GM21526 (cell line): ENCODE data around the gene GSE1.

Source experiments
- ATAC-seq: cut with Tn5 transposase; IDR thresholded peaks from one replicate; pipeline ENCODE4 v1.9.1; 2021; ENCODE audit warnings: moderate library complexity; ENCODE audit not compliant: unreplicated experiment, low FRiP score

GSE1 gene

DNA sequence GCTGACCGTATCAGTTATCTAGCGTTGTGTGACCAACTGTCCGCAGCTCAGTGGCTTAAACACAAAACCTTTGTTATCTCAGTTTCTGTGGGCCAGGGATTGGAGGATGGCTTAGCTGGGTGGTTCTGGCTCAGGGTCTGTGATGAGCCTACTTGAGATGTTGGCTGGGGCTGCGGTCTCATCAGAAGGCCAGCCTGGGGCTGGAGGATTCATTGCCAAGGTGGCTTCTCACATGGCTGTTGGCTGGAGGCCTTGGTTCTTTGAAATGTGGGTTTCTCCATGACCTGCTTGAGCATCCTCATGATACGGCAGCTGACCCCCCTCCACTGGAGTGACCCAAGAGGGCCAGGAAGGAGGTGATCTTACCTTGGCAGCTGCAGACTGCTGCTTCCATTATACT, 16.7 kb downstream of the GSE1 start:
- ATAC-seq: no peak

DNA sequence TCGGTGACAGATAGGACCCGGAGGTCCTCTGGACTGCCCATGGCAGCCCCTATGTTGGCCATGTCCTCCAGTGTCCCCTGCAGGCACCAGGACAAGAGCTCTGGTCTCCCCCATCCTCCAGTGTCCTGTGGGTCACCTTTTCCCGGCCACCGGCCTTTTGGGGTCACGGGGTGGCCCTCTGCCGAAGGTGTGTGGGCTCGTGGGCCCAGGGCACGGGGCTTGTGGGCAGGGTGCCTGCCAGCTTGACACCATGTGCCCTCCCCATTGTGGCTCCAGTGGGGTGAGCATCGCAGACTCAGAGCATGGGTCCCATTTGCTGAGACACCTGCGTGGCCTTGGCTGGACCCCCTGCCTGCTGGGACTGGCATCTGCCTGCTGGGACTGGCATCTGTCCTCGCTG, 18.1 kb downstream of the GSE1 start:
- no peak for ATAC-seq

DNA sequence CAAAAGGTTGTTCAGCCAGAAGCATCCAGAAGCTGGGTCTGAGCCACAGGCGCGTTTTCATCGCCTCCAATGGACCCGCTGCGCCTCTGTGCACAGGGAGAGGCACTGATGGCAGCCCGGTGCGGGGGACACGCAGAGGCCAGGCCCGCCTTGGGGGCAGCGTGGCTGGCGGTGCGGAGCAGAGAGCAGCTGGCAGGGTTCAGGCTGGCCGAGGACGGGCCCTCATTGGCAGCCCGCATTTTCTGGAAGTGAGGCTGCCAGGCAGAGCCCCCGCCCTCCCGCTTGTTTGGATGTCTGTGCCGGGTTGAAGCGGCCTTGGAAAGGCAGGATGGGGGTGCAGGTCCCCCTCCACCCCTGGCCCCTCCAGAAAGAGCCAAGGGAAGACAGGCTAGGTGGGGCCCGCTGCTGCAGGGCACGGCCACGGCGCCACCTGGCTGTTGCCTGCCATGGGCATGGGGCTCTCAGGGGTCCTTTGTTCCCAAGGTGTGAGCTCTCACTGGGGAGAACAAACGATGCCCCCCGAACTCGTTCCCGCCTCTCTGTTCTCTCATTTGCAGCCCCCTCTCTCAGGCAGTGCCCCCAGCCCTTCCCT, 18.8 kb downstream of the GSE1 start:
- ATAC-seq: no peak

DNA sequence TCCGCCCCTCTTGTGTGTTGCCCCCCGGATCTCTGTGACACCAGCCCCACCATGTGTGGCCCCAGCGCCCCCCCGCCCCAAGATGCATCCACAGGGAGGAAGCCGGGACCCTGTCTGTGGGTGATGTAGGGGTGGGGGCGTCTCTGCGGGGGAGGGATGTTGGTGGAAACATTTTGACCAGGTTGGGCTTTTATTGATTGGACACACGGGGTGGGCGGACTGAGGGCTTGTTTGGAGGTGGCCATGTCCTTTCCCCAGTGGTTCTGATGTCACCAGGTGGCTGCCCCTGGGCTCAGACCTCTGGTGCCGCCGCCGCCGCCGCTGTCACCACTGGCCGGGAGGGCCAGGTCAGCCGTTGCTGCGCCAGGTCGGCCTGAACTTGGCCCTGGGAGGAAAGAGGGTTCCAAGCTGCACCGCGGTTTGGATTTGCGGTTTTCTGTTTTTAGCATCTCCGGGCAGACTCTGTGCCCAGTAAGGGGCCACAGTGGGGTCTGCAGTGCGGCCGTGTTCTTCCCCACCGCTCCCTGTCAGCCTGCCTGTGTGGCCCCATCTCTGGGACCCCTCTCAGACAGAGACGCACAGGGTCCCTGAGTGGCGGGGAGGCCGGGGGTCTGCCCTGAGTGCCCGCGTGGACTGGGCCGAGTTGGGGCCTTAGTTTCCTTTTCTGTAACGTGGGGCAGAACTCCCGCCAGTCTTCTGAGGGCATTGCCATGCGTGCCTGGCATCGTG, 19.8 kb downstream of the GSE1 start:
- ATAC-seq: no peak

DNA sequence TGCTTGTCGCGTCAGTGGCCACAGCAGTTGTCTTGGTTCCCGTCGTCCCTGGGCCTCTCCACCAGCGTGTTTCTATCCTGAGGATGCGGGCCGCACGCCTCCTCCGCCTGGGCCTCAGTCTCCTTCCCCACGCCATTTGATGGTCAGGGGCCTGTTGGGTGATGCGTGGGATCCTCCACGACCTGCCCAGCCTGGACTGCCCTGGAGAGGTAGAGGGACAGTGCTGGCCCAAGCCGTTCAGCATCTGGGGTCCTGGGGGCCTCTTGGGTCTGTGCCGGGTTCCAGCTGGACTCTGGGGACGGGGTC, 20.3 kb downstream of the GSE1 start:
- ATAC-seq: no peak

DNA sequence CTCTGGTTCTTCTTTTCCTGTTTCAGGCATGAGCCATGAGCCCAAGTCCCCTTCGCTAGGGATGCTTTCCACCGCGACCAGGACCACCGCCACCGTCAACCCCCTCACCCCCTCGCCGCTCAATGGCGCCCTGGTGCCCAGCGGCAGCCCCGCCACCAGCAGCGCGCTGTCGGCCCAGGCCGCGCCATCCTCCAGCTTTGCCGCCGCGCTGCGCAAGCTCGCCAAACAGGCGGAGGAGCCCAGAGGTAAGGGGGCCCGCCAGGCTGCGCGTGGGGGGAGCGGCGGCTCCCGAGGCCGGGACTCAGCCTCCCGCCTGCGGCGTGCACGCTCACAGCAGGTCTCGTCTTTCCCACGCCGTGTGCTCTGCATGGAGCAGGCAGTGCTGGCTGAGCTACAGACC, 20.8 kb downstream of the GSE1 start:
- no peak for ATAC-seq

DNA sequence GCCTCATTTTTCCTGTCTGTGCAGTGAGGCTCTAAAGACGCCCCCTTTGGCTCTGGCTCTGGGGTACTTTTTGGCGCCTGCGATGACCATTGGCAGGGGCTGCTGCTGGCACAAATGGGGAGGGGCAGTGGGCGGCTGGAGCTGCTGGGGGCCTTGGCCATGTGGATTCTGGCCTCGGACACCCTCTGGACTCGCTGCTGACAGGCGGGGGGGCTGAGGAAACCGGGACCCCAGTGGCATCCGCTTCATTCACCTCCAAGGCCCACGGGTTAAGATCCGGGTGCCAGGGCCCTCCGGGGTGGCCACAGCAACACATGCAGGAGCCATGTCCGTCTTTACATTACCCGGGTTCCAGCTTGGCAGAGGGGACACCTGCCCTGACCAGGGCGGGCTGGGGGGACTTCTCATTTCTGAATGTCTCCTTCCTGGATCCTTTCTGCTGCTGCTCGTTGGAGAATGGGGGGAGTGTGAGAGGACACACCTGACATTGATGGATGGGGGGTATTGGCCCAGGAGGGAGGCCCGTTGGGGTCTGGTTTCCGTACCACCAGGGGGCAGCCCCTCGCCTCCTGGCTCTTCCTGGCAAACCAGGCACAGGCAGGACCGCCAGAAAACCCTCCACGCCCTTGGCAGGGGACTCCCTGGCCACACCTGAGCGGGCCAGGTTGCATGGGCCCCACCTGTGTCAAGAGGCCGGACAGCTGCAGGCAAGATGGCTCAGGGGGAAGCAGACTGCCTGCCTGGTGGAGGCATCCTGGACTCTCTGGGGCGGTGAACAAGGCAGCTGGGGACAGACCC, 21.8 kb downstream of the GSE1 start:
- ATAC-seq: no peak

DNA sequence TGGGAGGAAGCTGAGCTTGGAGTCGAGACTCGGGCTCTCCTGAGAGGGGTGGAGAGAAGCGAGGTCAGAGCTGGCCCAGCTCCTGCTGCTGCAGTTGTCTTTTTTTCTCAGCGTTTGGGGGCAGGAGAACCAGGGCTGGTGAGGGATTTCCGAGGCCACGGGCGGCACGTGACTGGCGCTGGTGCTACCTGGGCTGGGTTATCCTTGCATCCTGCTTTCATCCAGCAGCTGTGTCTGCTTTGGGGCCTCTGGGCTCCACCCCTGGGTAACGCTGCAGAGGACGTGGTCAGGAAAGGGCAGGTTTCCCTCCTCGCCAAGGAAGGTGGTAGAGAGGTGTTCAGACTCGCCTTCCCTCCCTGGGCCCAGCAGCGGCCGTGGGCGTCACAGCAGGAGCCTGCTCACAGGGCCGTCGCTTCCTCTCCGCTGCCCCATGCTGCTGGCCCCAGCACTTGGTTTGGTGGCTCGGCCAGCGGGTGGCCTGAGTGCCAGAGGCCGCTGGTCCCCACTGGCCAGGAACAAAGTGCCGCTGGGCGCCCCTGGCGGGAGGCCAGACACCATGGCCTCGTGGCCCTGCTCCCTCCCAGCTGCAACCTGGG, 22.5 kb downstream of the GSE1 start:
- no peak for ATAC-seq

DNA sequence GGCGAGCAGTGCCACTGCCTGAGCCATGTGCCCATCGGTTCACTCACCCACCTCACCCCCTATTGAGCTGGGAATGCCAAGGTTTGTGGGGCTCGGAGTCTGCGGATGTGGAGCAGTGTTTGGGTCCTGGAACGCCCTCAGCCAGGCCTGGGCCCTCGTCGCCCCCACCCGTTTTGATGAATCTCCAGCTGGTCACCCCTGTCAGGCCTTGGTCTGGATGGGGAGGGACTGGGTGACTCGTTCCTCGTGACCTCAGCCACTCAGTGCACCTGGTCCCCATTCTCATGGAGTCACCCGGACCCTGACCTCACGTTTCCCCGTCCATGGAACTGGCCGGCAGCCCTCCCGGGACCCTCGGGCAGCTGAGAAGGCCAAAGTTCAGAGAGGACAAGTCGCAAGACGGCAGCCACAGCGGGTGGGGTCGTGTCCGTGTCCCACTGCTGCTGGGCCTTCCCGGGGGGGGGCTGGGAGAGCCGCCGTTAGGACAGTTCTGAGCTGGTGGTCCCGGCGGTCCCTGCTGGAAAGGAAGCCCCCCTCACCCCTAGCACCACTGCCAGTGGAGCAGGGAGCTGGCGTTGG, 23.2 kb downstream of the GSE1 start:
- no peak for ATAC-seq

DNA sequence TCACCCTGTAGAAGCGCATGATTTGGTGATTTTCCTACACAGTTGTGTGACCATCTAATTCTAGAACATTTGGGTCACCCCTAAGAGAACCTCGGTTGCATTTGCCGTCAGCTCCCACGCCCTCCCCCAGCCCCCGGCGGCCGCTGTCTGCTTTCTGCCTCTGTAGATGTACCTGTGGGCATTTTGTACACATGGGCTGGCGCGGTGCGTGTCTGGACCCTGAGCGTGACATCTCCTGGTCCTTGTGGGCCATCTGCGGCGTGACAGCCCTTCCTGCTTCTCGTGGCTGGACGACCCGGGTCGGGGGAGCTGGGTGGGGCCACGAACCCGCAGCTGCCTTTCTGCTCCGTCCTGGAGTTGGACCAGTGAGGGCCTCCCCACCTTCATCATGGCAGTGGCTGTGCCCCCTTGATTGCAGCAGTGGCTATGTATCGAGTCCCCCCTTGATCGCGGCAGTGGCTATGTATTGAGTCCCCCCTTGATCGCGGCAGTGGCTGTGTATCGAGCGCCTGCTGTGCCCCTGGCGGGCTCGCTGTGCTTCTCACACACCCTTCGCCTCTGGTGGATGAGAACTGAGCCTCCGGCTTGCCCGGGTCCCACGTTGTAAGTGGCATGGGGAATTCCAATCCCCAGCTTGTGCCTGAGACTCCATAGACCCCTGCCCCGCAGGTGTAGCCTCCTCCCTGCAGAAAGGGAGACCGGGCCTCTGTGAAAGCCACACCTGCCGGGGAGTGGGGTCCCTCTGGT, 24.1 kb downstream of the GSE1 start:
- no peak for ATAC-seq

DNA sequence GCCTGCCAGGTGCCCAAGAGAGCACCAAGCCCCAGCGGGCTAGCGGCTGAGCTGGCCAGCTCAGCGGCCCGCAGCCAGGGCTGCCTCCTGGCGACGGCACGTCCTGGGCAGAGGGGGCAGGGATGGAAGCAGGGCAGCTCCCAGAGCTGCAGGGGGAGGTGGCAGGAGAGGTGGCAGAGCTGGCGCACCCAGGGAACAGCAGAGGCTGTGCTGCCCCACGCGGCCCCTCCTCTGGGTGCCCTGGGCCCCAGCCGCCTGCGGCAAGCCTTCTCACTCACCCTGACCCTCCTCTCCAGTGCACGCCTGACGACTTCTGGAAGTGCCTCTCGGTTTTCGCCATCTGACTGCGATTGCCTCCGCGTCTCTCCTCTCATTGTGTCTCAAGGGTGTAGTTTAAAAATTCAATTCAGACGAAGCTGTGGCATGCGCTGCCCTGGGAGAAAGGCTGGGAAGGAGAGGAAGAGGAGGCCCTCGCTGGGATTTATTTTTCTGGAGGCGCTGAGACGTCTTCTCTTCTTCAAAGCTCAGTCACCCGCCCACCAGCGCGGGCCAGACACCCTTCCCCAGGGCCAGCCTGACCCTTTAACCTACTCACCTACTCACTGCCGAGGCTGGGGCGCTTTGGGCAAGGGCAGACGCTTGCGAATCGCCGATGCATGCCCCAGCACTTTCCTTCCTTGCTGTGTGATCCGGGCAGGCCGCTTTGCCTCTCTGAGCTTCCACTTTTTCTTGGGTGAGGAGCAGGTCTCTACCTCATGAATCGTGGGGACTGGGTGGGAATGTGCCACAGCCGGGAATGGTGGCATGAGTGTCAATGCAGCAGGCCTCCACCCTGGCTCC, 24.9 kb downstream of the GSE1 start:
- no peak for ATAC-seq

DNA sequence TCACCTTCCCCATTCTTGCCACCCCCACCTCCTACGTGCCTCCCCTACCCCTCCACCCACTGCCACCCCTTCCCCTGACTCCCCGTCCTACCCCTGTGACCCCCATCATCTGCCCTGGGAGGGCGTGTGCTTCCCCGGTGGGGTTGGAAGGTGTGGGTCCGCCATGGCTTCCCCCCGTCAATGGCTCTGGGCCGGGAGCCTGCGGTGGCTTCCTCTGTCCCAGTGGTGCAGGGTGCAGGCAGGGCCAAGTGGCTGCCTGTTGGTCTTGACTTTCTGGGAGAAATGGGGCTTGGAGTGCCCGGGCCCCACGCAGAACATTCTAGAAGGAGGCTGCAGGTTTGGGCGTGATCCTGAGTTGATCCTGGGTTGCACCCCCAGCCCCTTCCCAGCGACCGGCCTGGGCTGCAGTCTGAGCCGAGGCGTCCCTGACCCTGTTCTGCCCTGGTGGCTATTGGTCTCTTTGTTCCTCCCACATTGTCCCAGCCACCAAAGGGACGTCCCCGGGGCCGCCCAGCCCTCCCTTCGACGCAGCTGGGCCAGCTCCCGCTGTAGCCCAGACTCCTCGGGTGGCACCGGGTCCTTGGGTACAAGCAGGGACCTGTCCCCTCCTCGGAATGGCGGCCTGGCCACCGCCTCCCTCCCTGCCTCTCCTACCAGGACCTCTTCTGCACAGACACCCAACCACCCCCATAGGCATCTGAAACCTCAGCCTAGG, 25.7 kb downstream of the GSE1 start:
- no peak for ATAC-seq

DNA sequence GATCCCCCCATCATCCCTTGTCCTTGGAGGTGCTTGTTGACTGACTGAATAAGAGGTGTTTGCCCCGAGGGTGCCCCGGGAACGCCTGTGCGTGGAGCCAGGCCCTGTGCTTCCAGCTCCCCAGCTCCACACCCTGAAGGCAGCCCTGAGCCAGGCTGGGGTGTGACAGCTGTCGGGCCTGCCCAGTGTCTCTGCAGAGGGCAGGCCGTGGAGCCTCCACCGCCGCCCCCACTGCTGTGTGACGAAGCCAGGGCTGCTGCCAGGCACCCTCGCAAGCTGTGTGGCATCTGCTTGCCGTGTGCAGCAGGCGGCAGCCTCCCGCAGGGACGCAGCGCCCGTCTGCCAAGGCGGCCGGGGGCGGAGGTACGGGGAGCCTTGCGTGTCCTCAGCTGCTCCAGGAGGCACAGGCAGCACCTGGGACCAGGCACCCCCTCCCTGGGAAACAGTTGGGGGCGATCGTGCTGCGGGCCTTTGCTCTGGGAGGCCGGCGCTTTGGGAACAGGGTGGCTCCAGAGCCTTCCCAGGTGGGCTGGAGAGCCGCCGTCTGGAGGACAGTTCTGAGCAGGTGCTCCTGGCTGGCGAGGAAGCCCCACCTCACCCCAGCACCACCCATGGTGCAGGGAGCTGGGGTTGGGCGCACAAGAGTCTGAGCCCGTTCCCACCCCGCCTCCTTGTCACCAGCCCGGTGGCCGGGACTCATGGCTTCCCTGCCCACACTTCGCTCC, 26.6 kb downstream of the GSE1 start:
- no peak for ATAC-seq

DNA sequence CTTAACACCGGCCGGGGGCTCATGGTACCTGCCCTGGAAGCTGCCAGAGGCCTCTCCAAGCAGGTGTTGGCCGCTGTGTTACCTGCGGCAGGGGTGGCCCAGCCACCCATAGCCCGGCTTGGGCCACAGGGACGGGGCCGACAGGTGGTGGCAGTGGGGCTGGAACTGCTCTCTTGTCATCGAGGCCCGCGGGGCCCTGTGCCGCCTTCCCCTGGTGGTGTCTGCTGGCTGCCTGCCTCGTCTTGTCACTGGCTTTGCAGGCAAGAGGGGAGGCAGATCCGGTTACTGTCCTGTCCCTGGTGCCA, 27.1 kb downstream of the GSE1 start:
- no peak for ATAC-seq

DNA sequence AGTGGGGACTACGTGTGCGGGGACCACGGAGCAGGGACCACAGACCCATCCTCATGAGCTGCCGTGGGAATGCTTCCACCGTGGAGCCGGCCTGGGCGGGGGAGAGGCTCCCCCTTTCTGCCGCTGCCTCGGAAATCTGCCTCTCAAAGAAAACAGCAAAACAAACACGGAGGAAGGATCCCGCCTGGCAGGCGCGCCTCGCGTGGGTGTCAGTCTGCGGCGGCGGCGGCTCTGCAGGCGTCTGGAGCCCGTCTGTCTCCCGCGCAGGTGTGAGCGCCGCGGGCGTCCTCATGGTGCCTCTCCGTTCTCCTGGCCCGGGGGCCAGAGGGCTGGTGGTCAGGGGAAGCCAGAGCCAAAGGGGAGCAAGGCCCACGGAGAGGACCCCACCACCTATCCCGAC, 27.5 kb downstream of the GSE1 start:
- no peak for ATAC-seq

DNA sequence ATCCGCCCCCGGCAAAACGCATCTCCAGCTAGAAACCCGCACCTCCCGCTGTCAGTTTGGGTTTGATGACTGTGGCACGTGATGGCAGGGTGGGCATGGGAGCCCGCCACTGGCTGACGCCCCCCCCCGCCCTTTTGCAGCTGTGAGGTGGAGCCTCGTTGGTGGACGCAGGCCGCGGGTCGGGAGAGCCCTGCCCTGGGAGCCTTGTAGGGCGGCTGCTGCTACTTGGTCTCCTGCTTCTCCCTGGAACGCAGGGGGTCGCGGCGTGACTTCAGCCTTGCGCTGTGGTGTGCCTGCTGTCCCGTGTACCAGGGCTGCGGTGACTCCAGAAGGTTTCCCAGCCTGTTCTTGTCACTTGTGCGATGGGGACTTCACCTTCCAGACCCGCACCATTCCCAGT, 28.2 kb downstream of the GSE1 start:
- ATAC-seq: no peak

DNA sequence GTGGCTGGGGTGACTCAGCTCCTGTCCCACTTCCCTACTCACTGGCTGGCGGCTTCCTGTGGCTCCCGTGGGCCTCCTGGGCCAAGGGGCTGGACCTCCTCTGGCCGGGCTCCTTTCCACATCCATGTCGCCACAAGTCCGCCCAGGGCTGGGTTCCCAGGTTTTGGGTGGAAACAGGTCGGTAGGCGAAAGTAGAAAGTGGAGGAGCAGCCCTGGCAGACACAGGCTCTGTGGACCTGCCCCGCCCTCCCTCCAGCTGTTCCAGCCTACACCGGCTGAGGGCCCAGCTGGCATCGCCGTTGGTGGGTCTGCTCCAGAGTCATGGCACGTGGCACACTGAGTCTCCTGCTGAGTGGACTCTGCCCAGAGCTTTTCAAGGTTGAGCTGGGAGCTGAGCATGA, 28.7 kb downstream of the GSE1 start:
- ATAC-seq: no peak

DNA sequence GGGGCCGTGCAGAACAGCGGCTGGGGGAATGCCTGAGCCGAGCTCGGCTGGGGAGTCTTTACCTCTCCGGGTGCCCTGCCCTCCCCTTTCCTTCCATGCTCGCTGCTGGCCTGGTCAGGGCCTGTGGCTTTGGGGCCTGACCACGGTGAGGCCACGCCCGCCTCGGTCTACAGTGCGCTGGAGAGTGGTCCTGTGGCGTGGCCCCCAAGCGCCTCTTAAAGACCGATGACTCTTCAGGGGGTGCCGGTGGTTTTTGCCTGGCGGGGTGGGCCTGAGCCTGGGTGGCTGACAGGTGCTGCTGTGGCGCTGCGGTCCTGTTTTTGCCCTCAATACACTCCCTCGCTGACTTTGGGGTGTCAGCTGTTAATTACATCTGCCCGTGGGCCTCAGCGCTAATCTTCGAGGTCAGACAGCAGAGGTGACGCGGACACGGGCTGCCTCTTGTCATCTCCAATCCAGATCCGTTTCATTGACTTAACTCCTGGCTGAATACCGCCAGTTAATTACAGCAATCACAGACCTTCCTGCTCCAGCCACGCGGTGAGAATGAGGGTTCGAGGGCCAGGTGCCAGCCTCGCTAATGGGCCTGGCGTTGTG, 29.7 kb downstream of the GSE1 start:
- ATAC-seq: no peak
